WTC11 (cell line): ENCODE measurements around the gene SMYD3. TPM values are rescaled to one million over a fixed set of nuclear protein-coding genes. Genes with fewer than 3 reads are reported as not detected.

Experiments used
- ATAC-seq: fragments of 200-7000 bp; cut with Tn5 transposase; 2 replicates; pipeline ENCODE4 v1.10.0; 2021; ENCODE audit warnings: mild to moderate bottlenecking, moderate library complexity
- CTCF ChIA-PET: fragments of 300-600 bp; sonication (Branson Sonifier 250); formaldehyde crosslinking; loops from one replicate; lab custom pipeline; 2021; ENCODE audit warnings: antibody characterized with exemption; lab: Charles Lee
- POLR2A ChIA-PET: fragments of 350-600 bp; sonication (Branson Sonifier 250); formaldehyde crosslinking; loops from one replicate; lab custom pipeline; 2021; ENCODE audit warnings: antibody characterized with exemption; lab: Charles Lee
- DNase-seq: peaks from one replicate; pipeline ENCODE4 v3.0.0; 2021; ENCODE audit warnings: low spot score
- H3K27ac Mint-ChIP-seq: 2 replicates; pipeline ENCODE4 v1.8.0; 2021; ENCODE audit warnings: mixed read lengths
- H3K27me3 Mint-ChIP-seq: 2 replicates; pipeline ENCODE4 v1.8.0; 2021; ENCODE audit warnings: low read depth, mild to moderate bottlenecking, moderate library complexity, mixed read lengths
- H3K36me3 Mint-ChIP-seq: 2 replicates; pipeline ENCODE4 v1.8.0; 2021; ENCODE audit warnings: mixed read lengths
- H3K4me1 Mint-ChIP-seq: 2 replicates; pipeline ENCODE4 v1.8.0; 2022; ENCODE audit warnings: mixed read lengths
- H3K4me3 Mint-ChIP-seq: 2 replicates; pipeline ENCODE4 v1.8.0; 2021; ENCODE audit warnings: mild to moderate bottlenecking, moderate library complexity, mixed read lengths
- H3K9me3 Mint-ChIP-seq: 2 replicates; pipeline ENCODE4 v1.8.0; 2021; ENCODE audit warnings: mixed read lengths
- JUN ChIP-seq: sonication (generic); formaldehyde crosslinking; IDR thresholded peaks from 2 replicates; pipeline ENCODE4 v1.8.0; 2023; ENCODE audit warnings: mild to moderate bottlenecking, missing genetic modification reagents
- NFE2L1 ChIP-seq: sonication (generic); formaldehyde crosslinking; IDR thresholded peaks from 2 replicates; pipeline ENCODE4 v1.8.1; 2023; ENCODE audit warnings: missing genetic modification reagents
- NR3C1 ChIP-seq: sonication (generic); formaldehyde crosslinking; conservative IDR thresholded peaks from 2 replicates; pipeline ENCODE4 v1.8.1; 2023; ENCODE audit warnings: low read depth, mild to moderate bottlenecking, missing genetic modification reagents
- TCF7 ChIP-seq: sonication (generic); formaldehyde crosslinking; IDR thresholded peaks from 2 replicates; pipeline ENCODE4 v1.8.0; 2022; ENCODE audit warnings: mild to moderate bottlenecking, low read depth, missing genetic modification reagents, moderate library complexity
- TP53 ChIP-seq: sonication (generic); formaldehyde crosslinking; IDR thresholded peaks from 2 replicates; pipeline ENCODE4 v1.8.1; 2023; ENCODE audit warnings: mild to moderate bottlenecking, missing genetic modification reagents
- ZNF121 ChIP-seq: sonication (generic); formaldehyde crosslinking; IDR thresholded peaks from 2 replicates; pipeline ENCODE4 v1.8.0; 2023; ENCODE audit warnings: missing genetic modification reagents
- ZNF263 ChIP-seq: sonication (generic); formaldehyde crosslinking; IDR thresholded peaks from 2 replicates; pipeline ENCODE4 v1.8.1; 2022; ENCODE audit warnings: low read depth, mild to moderate bottlenecking, moderate library complexity, missing genetic modification reagents
- total RNA-seq: library from RNA; stranded (reverse); gene quantifications from 3 replicates; pipeline ENCODE4 v1.2.3, GENCODE V29; 2021
- TF ChIP-seq, protein P1 (sequence below): sonication (generic); formaldehyde crosslinking; IDR thresholded peaks from 2 replicates; pipeline ENCODE4 v1.8.1; 2023; ENCODE audit warnings: mild to moderate bottlenecking, missing genetic modification reagents
- TF ChIP-seq, protein P2 (sequence below): sonication (generic); formaldehyde crosslinking; IDR thresholded peaks from 2 replicates; pipeline ENCODE4 v1.8.1; 2022; ENCODE audit warnings: low read depth, mild to moderate bottlenecking, moderate library complexity, missing genetic modification reagents, borderline replicate concordance
- TF ChIP-seq, protein P3 (sequence below): fragments of 250-450 bp; sonication (Bioruptor Pico); IDR thresholded peaks from 2 replicates; pipeline ENCODE4 v1.9.0; 2021; ENCODE audit warnings: moderate library complexity, mild to moderate bottlenecking, inconsistent platforms, borderline replicate concordance
- TF ChIP-seq, protein P4 (sequence below): fragments of 250-450 bp; sonication (Bioruptor Pico); IDR thresholded peaks from 2 replicates; pipeline ENCODE4 v2.1.2; 2022; ENCODE audit warnings: mild to moderate bottlenecking, moderate library complexity
- TF ChIP-seq, protein P5 (sequence below): fragments of 250-450 bp; sonication (Bioruptor Pico); IDR thresholded peaks from 2 replicates; pipeline ENCODE4 v1.9.0; 2021; ENCODE audit warnings: mild to moderate bottlenecking, borderline replicate concordance
- TF ChIP-seq, protein P6 (sequence below): sonication (generic); formaldehyde crosslinking; IDR thresholded peaks from 2 replicates; pipeline ENCODE4 v1.8.1; 2023; ENCODE audit warnings: mild to moderate bottlenecking, missing genetic modification reagents, moderate library complexity
- TF ChIP-seq, protein P7 (sequence below): sonication (generic); formaldehyde crosslinking; IDR thresholded peaks from 2 replicates; pipeline ENCODE4 v1.8.0; 2022; ENCODE audit warnings: missing genetic modification reagents
- TF ChIP-seq, protein P8 (sequence below): sonication (generic); formaldehyde crosslinking; IDR thresholded peaks from 2 replicates; pipeline ENCODE4 v1.8.1; 2022; ENCODE audit warnings: mild to moderate bottlenecking, moderate library complexity, missing genetic modification reagents

Gene SMYD3
- total RNA-seq, 1 experiment from 2014 or later: 21.4 TPM

DNA sequence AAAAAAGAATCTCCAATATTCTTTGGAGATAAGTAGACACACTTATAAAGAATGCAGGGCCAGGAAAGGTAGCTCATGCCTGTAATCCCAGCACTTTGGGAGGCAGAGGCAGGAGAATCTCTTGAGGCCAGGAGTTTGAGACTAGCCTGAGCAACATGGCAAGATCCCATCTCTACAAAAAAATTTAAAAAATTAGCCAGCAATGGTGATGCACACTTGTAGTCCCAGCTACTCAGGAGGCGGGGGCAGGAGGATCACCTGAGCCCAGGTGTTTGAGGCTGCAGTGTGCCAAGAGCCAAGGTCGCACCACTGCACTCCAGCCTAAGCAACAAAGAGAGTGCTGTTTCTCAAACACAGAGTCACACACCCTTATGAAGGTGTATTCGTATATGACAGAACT lies 385.0 kb downstream of the SMYD3 start (continued):
- TF ChIP-seq, protein P1, sequence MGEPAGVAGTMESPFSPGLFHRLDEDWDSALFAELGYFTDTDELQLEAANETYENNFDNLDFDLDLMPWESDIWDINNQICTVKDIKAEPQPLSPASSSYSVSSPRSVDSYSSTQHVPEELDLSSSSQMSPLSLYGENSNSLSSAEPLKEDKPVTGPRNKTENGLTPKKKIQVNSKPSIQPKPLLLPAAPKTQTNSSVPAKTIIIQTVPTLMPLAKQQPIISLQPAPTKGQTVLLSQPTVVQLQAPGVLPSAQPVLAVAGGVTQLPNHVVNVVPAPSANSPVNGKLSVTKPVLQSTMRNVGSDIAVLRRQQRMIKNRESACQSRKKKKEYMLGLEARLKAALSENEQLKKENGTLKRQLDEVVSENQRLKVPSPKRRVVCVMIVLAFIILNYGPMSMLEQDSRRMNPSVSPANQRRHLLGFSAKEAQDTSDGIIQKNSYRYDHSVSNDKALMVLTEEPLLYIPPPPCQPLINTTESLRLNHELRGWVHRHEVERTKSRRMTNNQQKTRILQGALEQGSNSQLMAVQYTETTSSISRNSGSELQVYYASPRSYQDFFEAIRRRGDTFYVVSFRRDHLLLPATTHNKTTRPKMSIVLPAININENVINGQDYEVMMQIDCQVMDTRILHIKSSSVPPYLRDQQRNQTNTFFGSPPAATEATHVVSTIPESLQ: no peak
- no peak for TF ChIP-seq ZNF263
- TF ChIP-seq, protein P2, sequence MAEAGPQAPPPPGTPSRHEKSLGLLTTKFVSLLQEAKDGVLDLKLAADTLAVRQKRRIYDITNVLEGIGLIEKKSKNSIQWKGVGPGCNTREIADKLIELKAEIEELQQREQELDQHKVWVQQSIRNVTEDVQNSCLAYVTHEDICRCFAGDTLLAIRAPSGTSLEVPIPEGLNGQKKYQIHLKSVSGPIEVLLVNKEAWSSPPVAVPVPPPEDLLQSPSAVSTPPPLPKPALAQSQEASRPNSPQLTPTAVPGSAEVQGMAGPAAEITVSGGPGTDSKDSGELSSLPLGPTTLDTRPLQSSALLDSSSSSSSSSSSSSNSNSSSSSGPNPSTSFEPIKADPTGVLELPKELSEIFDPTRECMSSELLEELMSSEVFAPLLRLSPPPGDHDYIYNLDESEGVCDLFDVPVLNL (CRISPR knock-in tag): no peak
- TF ChIP-seq, protein P3, sequence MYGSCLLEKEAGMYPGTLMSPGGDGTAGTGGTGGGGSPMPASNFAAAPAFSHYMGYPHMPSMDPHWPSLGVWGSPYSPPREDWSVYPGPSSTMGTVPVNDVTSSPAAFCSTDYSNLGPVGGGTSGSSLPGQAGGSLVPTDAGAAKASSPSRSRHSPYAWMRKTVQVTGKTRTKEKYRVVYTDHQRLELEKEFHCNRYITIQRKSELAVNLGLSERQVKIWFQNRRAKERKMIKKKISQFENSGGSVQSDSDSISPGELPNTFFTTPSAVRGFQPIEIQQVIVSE (CRISPR knock-in tag): no peak
- TF ChIP-seq, protein P4, sequence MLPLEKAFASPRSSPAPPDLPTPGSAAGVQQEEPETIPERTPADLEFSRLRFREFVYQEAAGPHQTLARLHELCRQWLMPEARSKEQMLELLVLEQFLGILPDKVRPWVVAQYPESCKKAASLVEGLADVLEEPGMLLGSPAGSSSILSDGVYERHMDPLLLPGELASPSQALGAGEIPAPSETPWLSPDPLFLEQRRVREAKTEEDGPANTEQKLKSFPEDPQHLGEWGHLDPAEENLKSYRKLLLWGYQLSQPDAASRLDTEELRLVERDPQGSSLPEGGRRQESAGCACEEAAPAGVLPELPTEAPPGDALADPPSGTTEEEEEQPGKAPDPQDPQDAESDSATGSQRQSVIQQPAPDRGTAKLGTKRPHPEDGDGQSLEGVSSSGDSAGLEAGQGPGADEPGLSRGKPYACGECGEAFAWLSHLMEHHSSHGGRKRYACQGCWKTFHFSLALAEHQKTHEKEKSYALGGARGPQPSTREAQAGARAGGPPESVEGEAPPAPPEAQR (CRISPR knock-in tag): no peak

DNA sequence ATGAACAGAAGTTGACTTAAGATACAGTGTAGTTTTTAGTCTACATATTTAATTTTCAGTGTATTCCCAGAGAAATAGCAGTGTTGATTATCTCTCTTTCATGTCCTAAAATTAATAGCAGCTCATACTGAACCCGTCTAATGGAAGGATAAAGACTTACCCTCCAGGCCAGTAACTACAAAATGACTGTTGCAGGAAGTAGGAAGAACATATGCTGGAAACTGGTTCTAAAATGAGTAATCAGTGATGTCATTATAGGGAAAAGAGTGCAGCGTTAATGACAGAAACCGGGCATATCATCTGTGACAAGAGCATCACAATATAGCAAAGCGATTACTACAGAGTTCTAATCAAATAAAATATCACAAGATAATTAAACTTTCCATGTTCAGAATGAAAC lies 385.5 kb downstream of the SMYD3 start:
- Mint-ChIP-seq H3K27me3 (no peaks in the 10 kb centered on the region), H3K36me3 (no peaks in the 10 kb centered on the region), H3K4me3 (no peak overlapping the region), H3K9me3 (no peaks in the 10 kb centered on the region), H3K4me1 (no peaks in the 10 kb centered on the region), H3K27ac (no peak overlapping the region)
- DNase-seq (no peak), ATAC-seq (no peak)
- ChIA-PET POLR2A (no interaction called here), CTCF (no interaction called here)
- TF ChIP-seq JUN (no peak), NFE2L1 (no peak), ZNF121 (CRISPR knock-in tag) (no peak), TP53 (no peak), TCF7 (CRISPR knock-in tag) (no peak), NR3C1 (CRISPR knock-in tag) (no peak)
- TF ChIP-seq, protein P5, sequence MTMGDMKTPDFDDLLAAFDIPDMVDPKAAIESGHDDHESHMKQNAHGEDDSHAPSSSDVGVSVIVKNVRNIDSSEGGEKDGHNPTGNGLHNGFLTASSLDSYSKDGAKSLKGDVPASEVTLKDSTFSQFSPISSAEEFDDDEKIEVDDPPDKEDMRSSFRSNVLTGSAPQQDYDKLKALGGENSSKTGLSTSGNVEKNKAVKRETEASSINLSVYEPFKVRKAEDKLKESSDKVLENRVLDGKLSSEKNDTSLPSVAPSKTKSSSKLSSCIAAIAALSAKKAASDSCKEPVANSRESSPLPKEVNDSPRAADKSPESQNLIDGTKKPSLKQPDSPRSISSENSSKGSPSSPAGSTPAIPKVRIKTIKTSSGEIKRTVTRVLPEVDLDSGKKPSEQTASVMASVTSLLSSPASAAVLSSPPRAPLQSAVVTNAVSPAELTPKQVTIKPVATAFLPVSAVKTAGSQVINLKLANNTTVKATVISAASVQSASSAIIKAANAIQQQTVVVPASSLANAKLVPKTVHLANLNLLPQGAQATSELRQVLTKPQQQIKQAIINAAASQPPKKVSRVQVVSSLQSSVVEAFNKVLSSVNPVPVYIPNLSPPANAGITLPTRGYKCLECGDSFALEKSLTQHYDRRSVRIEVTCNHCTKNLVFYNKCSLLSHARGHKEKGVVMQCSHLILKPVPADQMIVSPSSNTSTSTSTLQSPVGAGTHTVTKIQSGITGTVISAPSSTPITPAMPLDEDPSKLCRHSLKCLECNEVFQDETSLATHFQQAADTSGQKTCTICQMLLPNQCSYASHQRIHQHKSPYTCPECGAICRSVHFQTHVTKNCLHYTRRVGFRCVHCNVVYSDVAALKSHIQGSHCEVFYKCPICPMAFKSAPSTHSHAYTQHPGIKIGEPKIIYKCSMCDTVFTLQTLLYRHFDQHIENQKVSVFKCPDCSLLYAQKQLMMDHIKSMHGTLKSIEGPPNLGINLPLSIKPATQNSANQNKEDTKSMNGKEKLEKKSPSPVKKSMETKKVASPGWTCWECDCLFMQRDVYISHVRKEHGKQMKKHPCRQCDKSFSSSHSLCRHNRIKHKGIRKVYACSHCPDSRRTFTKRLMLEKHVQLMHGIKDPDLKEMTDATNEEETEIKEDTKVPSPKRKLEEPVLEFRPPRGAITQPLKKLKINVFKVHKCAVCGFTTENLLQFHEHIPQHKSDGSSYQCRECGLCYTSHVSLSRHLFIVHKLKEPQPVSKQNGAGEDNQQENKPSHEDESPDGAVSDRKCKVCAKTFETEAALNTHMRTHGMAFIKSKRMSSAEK (CRISPR knock-in tag): no peak
- TF ChIP-seq, protein P4 (CRISPR knock-in tag): no peak
- TF ChIP-seq, protein P6, sequence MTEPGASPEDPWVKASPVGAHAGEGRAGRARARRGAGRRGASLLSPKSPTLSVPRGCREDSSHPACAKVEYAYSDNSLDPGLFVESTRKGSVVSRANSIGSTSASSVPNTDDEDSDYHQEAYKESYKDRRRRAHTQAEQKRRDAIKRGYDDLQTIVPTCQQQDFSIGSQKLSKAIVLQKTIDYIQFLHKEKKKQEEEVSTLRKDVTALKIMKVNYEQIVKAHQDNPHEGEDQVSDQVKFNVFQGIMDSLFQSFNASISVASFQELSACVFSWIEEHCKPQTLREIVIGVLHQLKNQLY (CRISPR knock-in tag): no peak
- TF ChIP-seq, protein P7, sequence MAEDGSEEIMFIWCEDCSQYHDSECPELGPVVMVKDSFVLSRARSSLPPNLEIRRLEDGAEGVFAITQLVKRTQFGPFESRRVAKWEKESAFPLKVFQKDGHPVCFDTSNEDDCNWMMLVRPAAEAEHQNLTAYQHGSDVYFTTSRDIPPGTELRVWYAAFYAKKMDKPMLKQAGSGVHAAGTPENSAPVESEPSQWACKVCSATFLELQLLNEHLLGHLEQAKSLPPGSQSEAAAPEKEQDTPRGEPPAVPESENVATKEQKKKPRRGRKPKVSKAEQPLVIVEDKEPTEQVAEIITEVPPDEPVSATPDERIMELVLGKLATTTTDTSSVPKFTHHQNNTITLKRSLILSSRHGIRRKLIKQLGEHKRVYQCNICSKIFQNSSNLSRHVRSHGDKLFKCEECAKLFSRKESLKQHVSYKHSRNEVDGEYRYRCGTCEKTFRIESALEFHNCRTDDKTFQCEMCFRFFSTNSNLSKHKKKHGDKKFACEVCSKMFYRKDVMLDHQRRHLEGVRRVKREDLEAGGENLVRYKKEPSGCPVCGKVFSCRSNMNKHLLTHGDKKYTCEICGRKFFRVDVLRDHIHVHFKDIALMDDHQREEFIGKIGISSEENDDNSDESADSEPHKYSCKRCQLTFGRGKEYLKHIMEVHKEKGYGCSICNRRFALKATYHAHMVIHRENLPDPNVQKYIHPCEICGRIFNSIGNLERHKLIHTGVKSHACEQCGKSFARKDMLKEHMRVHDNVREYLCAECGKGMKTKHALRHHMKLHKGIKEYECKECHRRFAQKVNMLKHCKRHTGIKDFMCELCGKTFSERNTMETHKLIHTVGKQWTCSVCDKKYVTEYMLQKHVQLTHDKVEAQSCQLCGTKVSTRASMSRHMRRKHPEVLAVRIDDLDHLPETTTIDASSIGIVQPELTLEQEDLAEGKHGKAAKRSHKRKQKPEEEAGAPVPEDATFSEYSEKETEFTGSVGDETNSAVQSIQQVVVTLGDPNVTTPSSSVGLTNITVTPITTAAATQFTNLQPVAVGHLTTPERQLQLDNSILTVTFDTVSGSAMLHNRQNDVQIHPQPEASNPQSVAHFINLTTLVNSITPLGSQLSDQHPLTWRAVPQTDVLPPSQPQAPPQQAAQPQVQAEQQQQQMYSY: no peak
- TF ChIP-seq, protein P2 (CRISPR knock-in tag): no peak
- TF ChIP-seq, protein P8, sequence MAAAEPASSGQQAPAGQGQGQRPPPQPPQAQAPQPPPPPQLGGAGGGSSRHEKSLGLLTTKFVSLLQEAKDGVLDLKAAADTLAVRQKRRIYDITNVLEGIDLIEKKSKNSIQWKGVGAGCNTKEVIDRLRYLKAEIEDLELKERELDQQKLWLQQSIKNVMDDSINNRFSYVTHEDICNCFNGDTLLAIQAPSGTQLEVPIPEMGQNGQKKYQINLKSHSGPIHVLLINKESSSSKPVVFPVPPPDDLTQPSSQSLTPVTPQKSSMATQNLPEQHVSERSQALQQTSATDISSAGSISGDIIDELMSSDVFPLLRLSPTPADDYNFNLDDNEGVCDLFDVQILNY (CRISPR knock-in tag): no peak
